Frontal cortex (tissue), 4 donors: Measurements from ENCODE around the gene CYTH3. TPM values are rescaled to one million over a fixed set of nuclear protein-coding genes. Genes with fewer than 3 reads are reported as not detected.

Experiments used
- DNase-seq, 2 donors: peaks; one replicate each; pipeline ENCODE4 v3.0.0; 2012; ENCODE audit warnings: low spot score in 2 of 2
- FAIRE-seq: peaks from 2 replicates; lab custom pipeline; 2012; peaks lifted over from hg19 to GRCh38; lab: Jason Lieb, UNC
- total RNA-seq: library from RNA; depleted of rRNA; stranded (reverse); fragments of >200 nt; gene quantifications from one replicate; pipeline ENCODE4 v1.2.3, GENCODE V29; 2014
- donor health status: control.
- donor health status: control.
- donor health status: control.

CYTH3 gene
- total RNA-seq, 1 donor from 2014 or later = 26.9 TPM

DNA sequence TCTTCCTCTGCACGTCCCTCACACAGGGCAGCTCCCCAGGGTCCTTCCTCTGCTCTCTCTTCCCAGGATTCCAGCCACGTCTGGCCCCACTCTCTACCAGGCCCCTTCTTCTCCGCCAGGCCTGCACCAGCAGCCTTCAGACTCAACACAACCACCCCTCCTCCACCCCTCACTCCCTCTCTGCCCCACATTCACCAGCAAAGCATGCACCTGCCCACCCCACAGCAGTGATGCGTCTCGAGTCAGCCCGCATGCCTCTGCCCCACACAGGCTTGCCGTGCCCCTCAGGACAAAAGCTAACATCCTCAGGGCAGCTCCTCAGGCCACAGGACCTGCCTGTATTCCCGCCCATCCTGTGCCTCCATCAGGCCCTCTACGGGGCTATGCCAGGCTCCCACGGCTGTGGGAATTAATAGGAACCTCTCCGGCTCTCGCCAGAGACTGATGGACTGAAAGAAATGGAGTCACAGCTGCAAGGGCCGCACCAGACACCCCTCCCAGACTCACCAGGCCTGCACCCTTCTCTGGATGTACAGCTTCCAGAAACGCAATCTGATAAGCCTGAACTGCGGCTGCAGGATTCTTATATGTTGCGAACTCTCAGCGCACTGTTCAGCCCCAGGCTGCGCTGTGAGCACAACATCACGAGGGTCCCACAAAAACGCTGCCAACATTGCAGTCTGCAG, 100.1 kb downstream of the CYTH3 start:
- DNase-seq (no peak), FAIRE-seq (no peak)

DNA sequence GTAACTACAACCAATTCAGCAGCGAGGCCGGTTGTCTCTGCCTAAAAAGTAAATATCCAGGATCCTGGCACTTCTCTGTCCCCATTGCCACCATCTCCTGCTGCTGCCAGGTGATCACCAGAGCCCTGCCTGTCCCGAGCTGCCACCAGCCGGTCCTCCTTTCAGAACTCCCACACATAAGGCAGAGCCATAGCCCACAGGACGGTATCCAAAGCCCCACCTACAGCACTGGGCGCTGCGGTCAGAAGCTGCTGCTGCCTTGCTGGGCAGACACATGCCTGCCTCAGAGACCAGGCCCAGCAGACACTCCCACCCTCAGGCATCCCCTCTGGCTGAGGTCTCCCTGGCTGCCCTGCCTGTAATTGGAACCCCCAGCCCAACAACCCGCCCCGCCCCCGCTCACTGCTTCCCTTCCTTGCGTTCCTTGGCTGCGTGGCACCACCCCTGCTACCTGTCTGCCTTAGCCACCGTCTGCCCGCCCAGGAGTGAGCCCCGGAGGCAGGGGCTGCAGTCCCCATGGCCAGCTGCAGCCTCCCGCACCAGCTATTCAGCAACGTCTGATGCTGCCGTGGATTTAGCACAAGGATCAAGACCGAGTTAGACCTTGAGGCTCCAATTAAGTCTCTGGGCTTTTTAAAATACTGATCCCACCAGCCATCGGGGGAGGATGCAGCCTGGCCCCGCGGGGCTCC, 100.7 kb downstream of the CYTH3 start:
- FAIRE-seq = no peak
- no peak for DNase-seq

DNA sequence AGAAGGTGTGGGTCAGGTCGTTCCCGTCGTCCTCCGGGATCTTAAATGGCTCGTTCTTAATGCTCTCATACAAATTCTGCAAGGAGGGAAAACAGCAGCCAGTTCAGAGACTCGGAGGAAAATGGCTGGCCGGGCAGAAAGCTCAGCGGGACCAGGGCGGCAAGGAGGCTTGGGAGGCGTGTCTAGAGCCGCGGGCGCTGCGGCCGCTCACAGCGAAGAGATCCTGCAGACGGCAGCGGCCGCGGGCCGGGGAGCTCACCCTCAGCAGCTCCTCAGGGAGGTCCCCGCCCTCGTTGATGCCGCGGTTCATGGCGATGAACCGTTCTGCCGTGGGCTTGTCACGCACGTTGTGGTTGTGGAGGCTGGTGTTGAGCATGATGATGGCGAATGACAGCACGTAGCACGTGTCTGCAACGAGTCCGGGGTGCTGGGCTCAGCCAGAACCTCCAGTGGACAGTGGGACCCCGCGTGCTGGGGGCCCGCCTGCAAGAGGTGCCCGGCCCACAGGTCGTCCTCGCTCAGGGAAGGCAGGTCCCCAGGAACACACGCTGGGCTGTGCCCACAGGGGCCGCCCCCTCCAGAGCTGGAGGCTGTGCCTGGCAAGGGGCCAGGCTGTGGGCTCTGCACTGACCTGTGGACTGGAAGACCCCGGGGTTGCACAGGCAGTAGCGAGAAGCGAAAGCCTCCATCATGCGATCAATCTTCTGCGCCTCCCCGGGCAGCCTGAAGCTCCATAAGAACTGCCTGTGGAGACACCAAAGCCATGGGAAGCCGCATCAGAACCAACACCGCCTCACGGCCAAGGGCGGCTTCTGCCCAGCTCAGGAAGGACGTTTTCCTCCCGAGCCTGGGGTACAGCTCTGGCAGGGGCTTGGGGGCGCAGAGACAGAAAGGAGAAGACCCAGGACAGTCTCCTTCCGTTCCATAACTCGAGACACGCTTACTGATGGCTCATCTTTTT, 101.6 kb downstream of the CYTH3 start:
- FAIRE-seq = no peak
- no peak for DNase-seq

DNA sequence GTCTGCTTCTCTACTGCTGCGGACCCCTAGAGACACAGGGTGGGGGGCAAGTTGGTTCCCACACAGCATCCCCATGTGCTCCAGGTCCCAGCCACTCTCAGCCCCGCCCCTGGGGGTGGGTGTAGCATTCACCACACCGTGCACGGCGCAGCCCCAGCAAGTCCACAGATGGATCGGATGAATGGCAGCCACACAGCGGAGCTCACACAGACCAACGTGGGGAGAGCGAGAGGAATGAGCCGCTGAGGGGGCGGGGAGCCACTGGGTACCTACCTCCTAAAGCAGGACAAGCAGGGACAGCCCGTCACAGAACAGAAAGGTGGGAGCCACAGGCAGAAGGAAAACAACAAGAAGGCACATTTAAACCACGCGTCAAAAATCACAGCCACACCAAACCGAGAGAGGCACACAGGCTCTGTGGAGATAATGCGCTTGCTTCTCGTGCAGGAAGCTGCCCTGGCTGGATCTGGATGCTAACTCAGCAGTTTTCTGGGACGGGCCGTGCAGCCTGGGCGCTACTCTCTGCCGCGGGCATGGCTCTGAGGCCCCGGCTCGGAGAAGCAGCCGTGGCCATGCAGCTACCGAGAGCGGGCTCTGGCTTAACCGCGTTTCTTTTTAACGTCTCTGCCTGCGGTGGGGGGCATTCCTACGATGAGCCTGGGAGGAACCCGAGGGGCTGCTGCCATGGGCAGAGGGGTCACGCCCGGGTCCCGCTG, 102.5 kb downstream of the CYTH3 start:
- FAIRE-seq (no peak), DNase-seq (no peak)

DNA sequence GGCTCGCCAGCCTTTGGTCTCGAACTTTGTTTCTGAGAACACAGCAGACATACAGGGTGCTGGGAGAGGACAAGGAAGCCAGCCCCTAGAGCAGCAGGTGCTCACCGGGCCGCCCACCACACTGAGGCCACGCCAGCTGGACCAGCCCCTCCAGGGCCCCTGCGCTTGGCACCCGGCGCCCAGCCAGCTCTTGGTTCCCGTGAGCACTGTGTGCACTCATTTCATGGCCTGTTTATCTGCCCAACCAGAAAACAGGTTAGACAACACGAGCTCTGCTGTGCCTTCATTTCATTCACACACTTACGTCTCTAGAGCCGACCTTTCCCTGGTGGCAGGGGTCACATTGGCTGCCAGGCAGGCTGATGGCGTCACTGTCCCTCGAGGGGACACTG, 104.0 kb downstream of the CYTH3 start:
- DNase-seq = no peak
- FAIRE-seq = no peak

DNA sequence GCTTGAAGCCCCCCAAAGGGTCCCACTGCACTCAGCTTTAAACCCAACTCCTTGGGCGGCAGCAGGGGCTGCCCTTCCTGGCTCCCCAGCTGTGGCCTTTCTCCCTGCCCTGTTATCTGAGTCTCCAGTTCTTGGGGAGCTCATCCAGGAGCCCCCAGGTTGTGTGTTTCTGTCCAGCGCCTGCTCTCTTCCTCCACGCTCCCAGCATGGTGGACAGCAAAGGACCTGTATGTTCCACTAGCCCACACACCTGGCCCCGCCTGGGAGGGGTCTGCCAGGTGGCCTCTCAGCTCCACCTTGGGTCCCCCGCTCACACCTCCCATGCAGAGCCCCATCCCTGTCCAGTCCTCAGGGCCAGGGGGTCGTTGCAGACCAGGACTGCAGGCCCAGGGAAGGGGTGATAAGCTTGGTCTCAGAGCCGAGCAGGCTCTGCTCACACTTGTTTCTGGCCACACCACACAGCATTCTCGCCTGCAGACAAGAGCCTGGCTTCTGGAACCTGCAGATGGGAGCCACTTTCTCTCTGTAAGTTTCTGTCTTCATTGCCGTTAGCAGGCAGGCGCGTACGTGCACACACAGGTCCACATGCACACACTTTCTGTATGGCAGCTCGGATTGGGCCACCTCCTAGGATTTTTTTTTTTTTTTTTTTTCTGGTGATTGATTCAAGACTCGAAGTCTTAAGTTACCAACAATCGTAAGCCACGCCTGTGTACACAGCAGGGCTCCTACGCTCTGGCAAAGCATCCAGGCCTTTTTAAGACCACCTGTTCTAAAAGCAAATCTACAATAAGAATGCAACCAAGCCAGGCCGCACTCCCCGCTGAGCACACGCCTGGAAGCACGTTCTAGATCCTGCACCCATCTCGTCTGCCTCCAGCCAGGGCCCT, 104.6 kb downstream of the CYTH3 start:
- DNase-seq (no peak), FAIRE-seq (no peak)

DNA sequence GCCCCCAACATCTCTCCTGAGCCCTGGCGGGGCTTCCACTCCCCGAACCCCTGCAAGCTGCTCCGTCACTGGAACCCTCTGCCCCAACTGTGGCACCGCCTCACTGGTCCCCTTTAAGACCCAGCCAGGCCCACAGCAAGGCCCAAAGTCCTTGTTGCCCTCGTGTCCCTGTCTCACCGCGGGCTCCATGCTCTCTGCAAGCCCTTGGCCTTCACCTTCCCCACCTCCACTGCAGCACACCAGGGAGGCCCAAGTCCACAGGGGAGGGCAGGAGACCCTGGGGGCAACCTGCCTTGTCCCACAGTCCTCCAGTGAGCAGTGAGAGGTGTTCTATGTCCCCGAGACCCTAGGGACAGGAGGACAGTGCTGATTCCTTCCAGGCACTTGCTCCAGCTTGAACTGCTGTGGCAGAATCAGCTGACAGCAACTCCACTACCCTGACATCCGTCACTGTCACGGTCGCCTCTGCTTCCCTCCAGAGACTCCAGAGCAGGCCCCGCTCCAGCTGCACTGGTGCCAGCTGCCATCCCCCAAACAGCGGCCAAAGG, 105.3 kb downstream of the CYTH3 start:
- DNase-seq (no peak), FAIRE-seq (no peak)

DNA sequence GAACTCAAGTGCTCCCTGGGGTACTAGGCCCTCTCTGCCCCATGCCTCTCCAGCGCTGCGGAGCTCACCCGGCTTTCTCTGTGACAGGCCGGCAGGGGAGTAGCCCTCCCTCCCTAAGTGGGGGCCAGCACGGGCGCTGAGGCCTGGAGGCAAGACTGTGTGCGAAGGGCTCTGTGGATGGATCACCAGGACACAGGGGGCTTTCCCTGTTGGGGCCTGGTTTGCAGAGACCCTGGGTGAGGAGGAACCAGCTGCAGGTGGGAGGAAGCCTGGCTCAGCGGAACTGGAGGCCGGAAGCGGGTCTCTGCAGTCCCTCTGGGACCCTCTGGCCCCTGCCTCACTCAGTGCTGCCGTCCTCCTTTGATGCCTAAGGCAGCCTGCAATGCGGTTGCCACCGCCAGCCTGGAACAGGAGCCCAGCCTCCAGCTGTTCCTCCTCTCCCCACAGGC, 106.0 kb downstream of the CYTH3 start:
- DNase-seq (no peak), FAIRE-seq (no peak)

DNA sequence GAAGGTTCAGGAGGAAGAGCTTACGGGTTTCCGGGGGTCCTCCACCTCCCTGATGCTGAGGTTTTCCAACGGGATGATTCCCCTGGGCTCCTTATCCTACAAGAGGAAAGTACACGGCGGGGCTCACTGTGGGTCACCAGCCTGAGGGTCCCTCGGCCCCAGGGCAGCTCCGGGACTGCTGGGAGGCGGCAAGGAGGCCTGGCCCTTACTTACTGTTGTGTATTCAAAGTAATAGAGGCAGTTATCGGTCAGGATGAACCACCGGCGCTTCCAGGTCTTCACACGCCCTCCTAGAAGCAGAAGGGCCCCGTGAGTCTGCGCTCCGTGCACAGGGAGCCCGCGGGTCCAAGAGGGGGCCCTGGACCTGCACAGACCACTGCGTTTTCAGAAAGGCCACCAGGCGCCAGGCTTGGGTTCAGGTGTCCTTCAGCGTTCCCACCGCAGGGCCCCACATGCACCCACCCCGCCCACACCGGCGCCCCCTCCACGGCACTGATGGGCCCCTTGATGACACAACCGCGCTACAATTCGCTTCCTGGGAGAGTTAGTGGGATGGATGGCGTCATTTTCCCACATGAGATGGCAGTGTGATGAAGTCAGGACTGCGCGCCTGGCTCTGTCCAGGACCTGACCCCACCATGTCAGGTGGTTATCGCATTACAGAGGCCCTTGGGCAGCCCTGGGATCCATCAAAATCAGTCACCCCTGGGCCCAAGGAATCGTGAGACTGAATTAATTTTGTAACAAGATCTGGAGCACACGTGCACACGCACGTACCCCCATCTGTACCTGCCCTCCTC, 106.7 kb downstream of the CYTH3 start:
- DNase-seq (no peak), FAIRE-seq (no peak)

DNA sequence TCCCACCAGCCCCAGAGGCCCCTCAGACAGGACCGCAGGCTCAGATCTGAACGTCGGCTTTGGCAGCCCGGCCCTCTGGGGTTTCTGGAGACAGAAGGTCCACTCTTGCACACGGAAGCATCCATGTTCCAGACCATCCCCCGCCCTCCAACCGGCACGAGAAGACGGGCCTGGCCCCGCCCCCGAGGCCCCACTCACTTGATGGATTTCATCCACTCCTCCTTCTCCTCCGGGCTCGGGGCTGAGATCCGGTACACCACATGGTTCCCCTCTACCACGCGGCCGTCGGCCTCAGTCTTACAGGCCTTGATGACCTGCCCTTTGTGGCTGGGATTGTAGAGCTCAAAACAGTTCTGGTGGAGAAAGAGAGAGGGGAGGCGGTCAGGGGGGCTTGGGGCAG, 107.3 kb downstream of the CYTH3 start:
- FAIRE-seq (no peak), DNase-seq (no peak)

DNA sequence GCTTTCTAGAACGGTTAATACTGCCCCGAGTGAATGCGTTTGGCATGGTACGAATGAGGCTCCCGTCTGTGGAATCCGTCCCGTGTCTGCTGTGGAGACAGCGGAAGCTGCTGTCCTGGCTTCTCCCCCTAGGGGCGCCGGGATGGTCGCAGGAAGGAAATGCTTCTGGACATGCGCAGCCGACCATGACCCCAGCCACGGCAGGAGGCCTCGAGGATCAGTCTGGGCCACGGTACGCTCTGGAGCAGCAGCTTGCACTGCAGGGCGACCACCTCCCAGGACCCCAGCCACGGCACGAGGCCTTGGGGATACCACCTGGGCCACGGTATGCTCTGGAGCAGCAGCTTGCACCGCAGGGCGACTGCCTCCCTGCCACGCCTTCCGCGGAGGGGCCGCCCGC, 107.9 kb downstream of the CYTH3 start:
- FAIRE-seq (no peak), DNase-seq (no peak)

DNA sequence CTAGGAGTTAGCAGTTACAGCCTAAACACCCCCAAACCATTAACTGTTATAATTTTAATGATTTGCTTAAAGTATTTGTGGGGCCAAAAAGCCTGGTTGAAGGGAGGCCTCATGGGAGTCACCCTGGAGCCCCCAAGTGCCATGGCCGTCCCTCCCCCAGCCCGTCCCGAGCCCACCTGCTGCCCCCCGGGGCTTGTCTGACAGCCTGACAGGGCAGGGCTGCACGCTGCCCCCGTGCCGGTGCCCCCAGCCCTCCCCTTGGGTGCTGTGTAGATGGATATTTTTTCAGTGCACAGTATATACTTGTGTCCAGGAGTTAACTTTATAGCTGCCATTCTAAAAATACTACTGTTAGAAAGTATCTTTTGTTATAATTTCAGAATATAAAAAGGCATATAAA, 108.4 kb downstream of the CYTH3 start:
- no peak for DNase-seq
- no peak for FAIRE-seq

DNA sequence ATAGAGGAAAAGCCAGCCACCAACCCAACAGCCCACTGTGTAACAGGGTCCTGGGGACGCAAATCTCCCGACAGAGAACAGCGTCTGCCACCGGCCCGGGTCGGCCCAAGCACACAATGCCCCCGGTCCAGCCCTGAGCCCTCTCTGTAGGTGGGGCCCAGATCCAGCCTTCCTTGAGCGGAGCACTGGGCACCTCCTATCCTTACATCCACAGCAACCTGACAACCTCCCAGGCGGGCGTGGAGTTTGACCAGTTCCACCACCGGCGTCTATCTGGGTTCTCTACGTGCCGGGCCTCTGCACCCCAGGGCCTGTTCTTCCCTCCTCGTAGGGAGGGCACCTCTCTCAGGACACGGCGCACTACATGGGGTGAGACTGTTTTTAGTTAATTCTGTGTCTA, 109.0 kb downstream of the CYTH3 start:
- FAIRE-seq (no peak), DNase-seq (no peak)

DNA sequence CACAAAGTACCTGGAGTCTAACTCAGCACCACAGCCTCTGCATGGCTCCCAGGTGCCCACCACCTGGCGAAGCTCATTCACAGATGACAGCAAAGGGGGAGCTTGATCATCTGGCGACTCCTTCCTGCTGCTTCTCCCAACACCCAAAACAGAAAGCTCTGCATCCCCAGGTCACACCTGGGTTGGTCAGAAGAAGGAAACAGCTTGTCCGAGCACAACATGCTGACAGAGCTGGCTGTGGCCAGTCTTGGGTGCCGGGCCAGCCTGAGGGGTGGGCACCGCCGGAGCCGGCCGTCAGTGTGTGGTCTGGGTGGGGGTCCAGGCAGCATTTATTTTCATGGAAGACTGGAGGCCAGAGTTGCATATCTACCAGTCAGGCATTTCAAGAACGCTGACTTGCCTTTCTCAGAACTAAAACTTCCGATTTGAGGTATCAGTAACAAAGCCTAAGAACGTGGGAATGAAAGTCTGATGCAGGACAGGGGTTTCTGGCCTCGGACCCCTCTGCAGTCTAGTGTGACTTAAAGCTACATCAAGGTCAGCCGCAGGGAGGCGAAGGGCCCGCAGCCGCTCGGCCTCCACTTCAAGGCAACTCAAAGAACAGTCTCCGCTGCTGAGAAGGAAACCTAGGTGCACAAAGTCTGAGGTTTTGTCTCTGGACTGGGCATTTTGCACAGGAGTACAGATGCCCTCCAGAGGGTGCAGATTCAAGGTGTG, 109.6 kb downstream of the CYTH3 start:
- DNase-seq (no peak), FAIRE-seq (no peak)

DNA sequence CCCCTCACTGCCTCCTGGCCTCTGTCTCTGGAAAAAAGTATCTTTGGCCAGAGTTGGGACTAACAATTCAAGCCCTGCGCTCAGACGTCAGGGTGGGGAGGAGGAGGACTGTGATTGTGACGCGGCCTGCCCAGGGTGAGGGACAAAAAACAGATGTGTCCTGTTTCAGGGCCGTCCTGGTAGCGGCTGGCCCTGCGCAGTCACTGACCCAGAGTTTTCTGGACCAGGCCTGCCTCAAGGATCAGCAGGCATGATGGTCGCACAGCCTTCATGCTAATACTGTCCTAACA, 110.1 kb downstream of the CYTH3 start:
- DNase-seq = no peak
- no peak for FAIRE-seq

DNA sequence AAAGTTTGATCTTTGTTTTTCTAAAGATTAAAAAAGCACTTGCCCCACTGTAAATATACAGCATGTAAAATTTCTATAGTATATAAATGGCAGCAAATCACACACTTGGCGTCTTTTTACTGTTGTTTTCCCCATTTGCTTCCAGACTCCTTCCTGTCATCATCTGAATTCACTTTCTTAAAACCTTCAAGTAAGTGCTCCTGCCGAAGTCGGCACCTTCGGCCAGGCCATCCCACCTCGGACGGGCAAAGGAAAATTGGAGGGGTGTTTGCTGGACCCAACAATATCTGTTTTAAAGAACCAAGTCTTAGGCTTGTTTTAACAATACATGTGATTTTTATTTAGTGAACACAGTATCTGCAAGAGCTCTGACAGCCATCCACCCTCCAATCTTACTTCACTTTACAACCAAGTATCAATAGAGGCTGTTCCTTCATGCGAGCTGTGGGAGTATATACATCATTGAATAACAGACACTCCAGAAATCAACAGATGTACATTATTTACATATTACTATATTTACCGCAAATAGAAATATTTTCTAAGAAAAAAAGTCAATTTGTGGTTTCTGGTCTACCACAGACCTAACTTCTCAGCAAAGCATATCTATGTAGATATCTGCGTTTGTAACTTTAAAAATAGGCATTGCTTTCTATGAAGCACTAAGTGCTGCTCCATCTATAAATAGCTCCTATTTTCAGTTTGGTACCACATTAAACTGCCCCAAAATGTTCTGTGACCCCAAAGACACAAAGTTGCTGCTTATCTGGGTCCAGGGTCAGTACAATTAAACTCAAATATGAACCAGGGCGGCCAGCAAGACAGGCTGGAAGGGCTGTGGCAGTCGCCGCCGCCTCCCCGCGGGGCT, 110.7 kb downstream of the CYTH3 start:
- FAIRE-seq = no peak
- no peak for DNase-seq

DNA sequence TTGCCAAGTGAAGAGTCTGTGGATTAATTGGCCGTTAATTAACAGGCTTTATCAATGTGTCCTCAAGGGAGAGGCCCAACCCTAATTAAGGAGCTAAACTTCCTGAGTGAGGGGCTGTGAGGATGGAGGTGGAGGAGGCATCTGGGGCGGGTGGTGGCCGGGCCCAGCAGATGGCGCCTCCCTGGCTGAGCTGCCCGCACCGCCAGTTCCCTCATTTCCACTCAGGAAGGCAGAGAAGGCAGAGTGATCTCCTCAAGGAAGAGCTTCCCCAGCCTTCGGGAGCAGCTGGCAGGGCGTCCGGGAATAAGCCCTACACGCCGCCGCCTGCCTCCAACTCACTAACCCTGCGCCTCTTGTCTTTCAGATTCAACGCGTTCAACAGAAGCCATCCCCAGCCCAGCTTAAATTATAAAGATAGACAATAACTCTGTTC, 112.2 kb downstream of the CYTH3 start:
- FAIRE-seq (no peak), DNase-seq (peak; percentile 74 to 85)
